CD8-positive, alpha-beta memory T cell (primary cell): ENCODE results near the gene OR5AP2. TPM values are rescaled to one million over a fixed set of nuclear protein-coding genes. Genes with fewer than 3 reads are reported as not detected.
"Not testable (repeated sequence)": the region's sequence is repeated elsewhere in the genome, so short reads cannot be mapped to it uniquely, and the experiment has no call there.

ENCODE experiments used
- CTCF ChIA-PET: fragments of 350-600 bp; sonication (Branson Sonifier 250); formaldehyde crosslinking; loops from one replicate; lab custom pipeline; 2021; ENCODE audit warnings: antibody characterized with exemption; lab: Charles Lee
- POLR2A ChIA-PET: fragments of 350-600 bp; sonication (Branson Sonifier 250); formaldehyde crosslinking; loops from one replicate; lab custom pipeline; 2021; ENCODE audit warnings: antibody characterized with exemption; lab: Charles Lee
- DNase-seq, 5 donors: peaks; one replicate each; pipeline versions ENCODE4 v3.0.0 to v3.0.0-alpha.2; 2020 to 2022; ENCODE audit warnings: mixed read lengths in 1 of 5
- H3K27ac ChIP-seq: one replicate; pipeline ENCODE4 v1.7.0; 2013; ENCODE audit warnings: low read depth, mild to moderate bottlenecking, low read length, moderate library complexity
- H3K27me3 ChIP-seq: 2 replicates; pipeline ENCODE4 v1.7.0; 2013; ENCODE audit warnings: low read length, mild to moderate bottlenecking; ENCODE audit not compliant: insufficient read depth, poor library complexity, severe bottlenecking
- H3K36me3 ChIP-seq: 2 replicates; pipeline ENCODE4 v1.7.0; 2013; ENCODE audit warnings: mild to moderate bottlenecking, low read length, moderate library complexity; ENCODE audit not compliant: insufficient read depth
- H3K4me1 ChIP-seq: 2 replicates; pipeline ENCODE4 v1.7.0; 2013; ENCODE audit warnings: mild to moderate bottlenecking, low read length, moderate library complexity; ENCODE audit not compliant: insufficient read depth
- H3K4me3 ChIP-seq: 2 replicates; pipeline ENCODE4 v1.7.0; 2013; ENCODE audit warnings: mild to moderate bottlenecking, low read length
- H3K9me3 ChIP-seq: 2 replicates; pipeline ENCODE4 v1.7.0; 2013; ENCODE audit warnings: mild to moderate bottlenecking, low read length
- H3K27ac Mint-ChIP-seq, 8 donors: one replicate each; pipeline ENCODE4 v1.8.0; 2020 to 2021; ENCODE audit warnings: mixed read lengths in 8 of 8, mild to moderate bottlenecking in 6 of 8, inconsistent platforms in 3 of 8, moderate library complexity in 3 of 8
- H3K27me3 Mint-ChIP-seq, 2 donors: one replicate each; pipeline ENCODE4 v1.8.0; 2020 to 2021; ENCODE audit warnings: mixed read lengths in 2 of 2, mild to moderate bottlenecking in 1 of 2, moderate library complexity in 1 of 2
- H3K36me3 Mint-ChIP-seq, 3 donors: one replicate each; pipeline ENCODE4 v1.8.0; 2020 to 2021; ENCODE audit warnings: mixed read lengths in 3 of 3, inconsistent platforms in 1 of 3, mild to moderate bottlenecking in 1 of 3
- H3K4me1 Mint-ChIP-seq, 3 donors: one replicate each; pipeline ENCODE4 v1.8.0; 2020 to 2021; ENCODE audit warnings: mixed read lengths in 3 of 3, inconsistent platforms in 1 of 3, mild to moderate bottlenecking in 1 of 3
- H3K4me3 Mint-ChIP-seq, 7 donors: one replicate each; pipeline ENCODE4 v1.8.0; 2020 to 2021; ENCODE audit warnings: mixed read lengths in 7 of 7, mild to moderate bottlenecking in 6 of 7, moderate library complexity in 4 of 7, inconsistent platforms in 2 of 7
- H3K9me3 Mint-ChIP-seq, 5 donors: one replicate each; pipeline ENCODE4 v1.8.0; 2020 to 2022; ENCODE audit warnings: mixed read lengths in 5 of 5, mild to moderate bottlenecking in 3 of 5, moderate library complexity in 2 of 5, inconsistent platforms in 1 of 5
- polyA plus RNA-seq: library from polyadenylated mRNA; unstranded; fragments of 300-500 nt; fragmentation: Illumina TruSeq; gene quantifications from one replicate; pipeline ENCODE4 v1.2.3, GENCODE V29; 2021
- total RNA-seq, 2 experiments: library from RNA; stranded (reverse); gene quantifications; one replicate each; pipeline ENCODE4 v1.2.3, GENCODE V29; 2021

Gene OR5AP2
- total and polyA plus RNA-seq, 3 experiments from 2014 or later = not detected

DNA sequence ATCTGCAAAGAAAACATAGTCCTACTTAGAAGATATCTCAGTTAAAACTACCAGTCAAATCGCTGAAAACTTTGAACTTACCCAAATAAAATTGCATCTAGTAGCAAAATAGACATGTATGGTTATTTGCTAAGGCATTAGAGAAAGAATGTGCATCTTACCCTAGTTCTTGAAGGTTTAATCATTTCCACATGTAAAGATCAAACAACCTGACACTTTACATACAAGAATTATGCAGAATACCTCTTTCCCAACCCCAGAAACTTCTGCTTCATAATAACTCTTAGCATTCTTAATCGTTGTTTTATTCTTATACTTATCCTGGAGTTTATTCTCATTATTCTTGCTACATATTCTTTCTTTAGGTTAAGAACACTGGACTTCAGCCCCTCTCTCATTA lies 9.9 kb downstream of the OR5AP2 start:
- H3K9me3 Mint-ChIP-seq = peaks cover 0 to 27% (median 3%) of the 10 kb centered on the region in 5 donors
- H3K4me3 Mint-ChIP-seq = no peak overlapping the region
- DNase-seq = no peak
- ChIA-PET CTCF (no interaction called here), POLR2A (no interaction called here)
- Histone ChIP-seq H3K4me1 (no peaks in the 10 kb centered on the region), H3K9me3 (no peaks in the 10 kb centered on the region), H3K27ac (no peak overlapping the region), H3K4me3 (no peak overlapping the region), H3K27me3 (no peaks in the 10 kb centered on the region), H3K36me3 (no peaks in the 10 kb centered on the region)
- H3K36me3 Mint-ChIP-seq = no peaks in the 10 kb centered on the region
- no peak overlapping the region for H3K27ac Mint-ChIP-seq
- no peaks in the 10 kb centered on the region for H3K27me3 Mint-ChIP-seq
- H3K4me1 Mint-ChIP-seq = no peaks in the 10 kb centered on the region

DNA sequence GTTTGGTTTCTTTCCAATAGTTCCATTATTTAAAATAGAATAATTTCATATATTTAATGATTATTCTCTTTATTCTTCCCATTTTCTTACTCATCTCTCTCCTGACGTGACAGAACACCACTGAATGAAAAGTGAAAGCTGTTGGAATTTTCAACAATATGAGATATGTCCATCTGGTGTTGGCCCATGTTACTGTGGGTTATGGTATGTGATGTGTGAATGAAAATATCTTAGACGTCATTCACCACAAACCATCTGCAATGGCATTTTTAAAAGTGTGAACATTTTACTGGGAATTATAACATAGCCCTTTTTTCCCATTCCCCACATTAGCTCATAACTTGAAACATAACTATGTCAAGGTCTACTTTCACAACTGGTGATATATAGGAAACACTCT lies 16.3 kb downstream of the OR5AP2 start:
- CTCF ChIA-PET = no interaction called here

DNA sequence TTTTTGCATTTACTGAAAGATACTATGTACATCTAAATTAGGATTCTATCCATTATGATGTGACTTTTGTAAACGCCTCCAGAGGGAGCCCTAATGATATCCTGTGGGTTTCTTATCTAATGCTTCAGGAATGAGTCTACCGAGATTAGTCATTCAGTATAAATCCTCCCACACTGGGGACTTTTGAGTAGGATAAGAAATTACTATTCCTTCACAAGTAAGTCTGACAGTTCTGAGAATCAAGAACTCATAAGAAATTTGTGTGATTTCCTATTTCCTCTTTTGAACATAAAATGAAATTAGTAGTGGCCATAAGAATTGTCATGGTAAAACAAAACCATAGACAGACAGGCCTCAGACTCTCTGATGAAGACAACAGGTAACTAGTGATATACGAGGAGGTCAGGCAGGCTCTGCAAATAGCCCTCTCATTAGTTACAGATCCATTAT lies 17.6 kb downstream of the OR5AP2 start:
- Histone ChIP-seq H3K9me3 (no peaks in the 10 kb centered on the region), H3K36me3 (no peaks in the 10 kb centered on the region), H3K27ac (no peak overlapping the region), H3K4me1 (no peaks in the 10 kb centered on the region), H3K27me3 (no peaks in the 10 kb centered on the region), H3K4me3 (no peak overlapping the region)
- H3K9me3 Mint-ChIP-seq = peaks cover 6 to 12% (median 8%) of the 10 kb centered on the region in 5 donors
- ChIA-PET POLR2A (no interaction called here), CTCF (no interaction called here)
- H3K27ac Mint-ChIP-seq = no peak overlapping the region
- no peaks in the 10 kb centered on the region for H3K4me1 Mint-ChIP-seq
- no peaks in the 10 kb centered on the region for H3K36me3 Mint-ChIP-seq
- H3K4me3 Mint-ChIP-seq = no peak overlapping the region
- no peak for DNase-seq
- H3K27me3 Mint-ChIP-seq = no peaks in the 10 kb centered on the region

More for the DNA sequence above, 16.3 kb downstream of the OR5AP2 start:
- Mint-ChIP-seq H3K4me1 (no peaks in the 10 kb centered on the region), H3K36me3 (no peaks in the 10 kb centered on the region), H3K9me3 (peaks cover 0 to 14% (median 7%) of the 10 kb centered on the region in 5 donors), H3K4me3 (no peak overlapping the region), H3K27me3 (no peaks in the 10 kb centered on the region), H3K27ac (no peak overlapping the region)
- Histone ChIP-seq H3K4me1 (no peaks in the 10 kb centered on the region), H3K27ac (no peak overlapping the region), H3K36me3 (no peaks in the 10 kb centered on the region), H3K4me3 (no peak overlapping the region), H3K9me3 (no peaks in the 10 kb centered on the region), H3K27me3 (no peaks in the 10 kb centered on the region)
- POLR2A ChIA-PET = no interaction called here
- no peak for DNase-seq

DNA sequence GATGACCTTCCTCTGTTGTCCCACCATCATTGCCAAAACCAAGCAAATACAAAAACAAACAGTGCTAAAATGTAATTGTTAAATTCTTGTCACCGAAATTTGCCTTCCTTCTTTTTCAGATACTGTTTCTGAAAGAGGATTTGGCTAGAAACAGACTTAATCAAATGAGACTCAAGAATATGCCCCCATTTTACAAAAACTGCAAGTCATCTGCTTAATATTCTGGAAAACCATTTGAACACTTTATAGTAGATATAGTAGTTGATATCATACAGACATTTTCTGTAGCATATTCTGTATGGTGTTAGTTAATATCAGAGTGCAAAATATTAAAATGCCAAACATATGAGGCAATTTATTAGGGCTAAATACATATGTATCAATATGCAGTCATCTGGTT lies 31.1 kb downstream of the OR5AP2 start:
- Mint-ChIP-seq H3K27me3 (no peaks in the 10 kb centered on the region), H3K4me1 (no peaks in the 10 kb centered on the region), H3K9me3 (peaks cover 5 to 17% (median 14%) of the 10 kb centered on the region in 5 donors), H3K36me3 (no peaks in the 10 kb centered on the region), H3K4me3 (no peak overlapping the region), H3K27ac (no peak overlapping the region)
- no peak overlapping the region for H3K4me3 ChIP-seq
- H3K27me3 ChIP-seq = no peaks in the 10 kb centered on the region
- no peak overlapping the region for H3K27ac ChIP-seq
- no peaks in the 10 kb centered on the region for H3K36me3 ChIP-seq
- ChIA-PET CTCF (no interaction called here), POLR2A (no interaction called here)
- H3K9me3 ChIP-seq = no peaks in the 10 kb centered on the region
- no peaks in the 10 kb centered on the region for H3K4me1 ChIP-seq
- DNase-seq = no peak

DNA sequence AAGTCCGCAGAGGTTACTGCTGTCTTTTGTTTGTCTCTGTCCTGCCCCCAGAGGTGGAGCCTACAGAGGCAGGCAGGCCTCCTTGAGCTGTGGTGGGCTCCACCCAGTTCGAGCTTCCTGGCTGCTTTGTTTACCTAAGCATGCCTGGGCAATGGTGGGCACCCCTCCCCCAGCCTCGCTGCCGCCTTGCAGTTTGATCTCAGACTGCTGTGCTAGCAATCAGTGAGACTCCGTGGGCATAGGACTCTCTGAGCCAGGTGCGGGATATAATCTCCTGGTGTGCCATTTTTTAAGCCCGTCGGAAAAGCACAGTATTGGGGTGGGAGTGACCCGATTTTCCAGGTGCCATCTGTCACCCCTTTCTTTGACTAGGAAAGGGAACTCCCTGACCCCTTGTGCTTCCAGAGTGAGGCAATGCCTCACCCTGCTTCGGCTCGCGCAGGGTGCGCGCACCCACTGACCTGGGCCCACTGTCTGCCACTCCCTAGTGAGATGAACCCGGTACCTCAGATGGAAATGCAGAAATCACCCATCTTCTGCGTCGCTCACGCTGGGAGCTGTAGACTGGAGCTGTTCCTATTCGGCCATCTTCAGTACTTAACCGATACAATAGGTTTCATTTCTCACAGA lies 50.0 kb downstream of the OR5AP2 start:
- H3K9me3 ChIP-seq, H3K4me1 ChIP-seq, H3K27ac ChIP-seq, CTCF ChIA-PET, H3K4me3 ChIP-seq, H3K36me3 Mint-ChIP-seq, DNase-seq, H3K27me3 ChIP-seq, POLR2A ChIA-PET, H3K4me3 Mint-ChIP-seq, H3K4me1 Mint-ChIP-seq, H3K27me3 Mint-ChIP-seq, H3K27ac Mint-ChIP-seq, H3K36me3 ChIP-seq: not testable (repeated sequence)
- H3K9me3 Mint-ChIP-seq = peaks cover 0 to 19% (median 15%) of the 10 kb centered on the region in 5 donors

Other genes with a start within 250 kb of the OR5AP2 start
- not detected for gene OR5AL1, start 229.7 kb downstream of the OR5AP2 start, total RNA-seq
- gene OR5AL1, start 229.7 kb downstream of the OR5AP2 start, polyA plus RNA-seq = not detected
- not detected for gene OR5M3, start 169.1 kb downstream of the OR5AP2 start, total RNA-seq
- gene OR5M3, start 169.1 kb downstream of the OR5AP2 start, polyA plus RNA-seq = not detected
- not detected for gene OR5M8, start 151.1 kb downstream of the OR5AP2 start, total RNA-seq
- gene OR5M8, start 151.1 kb downstream of the OR5AP2 start, polyA plus RNA-seq = not detected
- not detected for gene OR5M11, start 99.2 kb downstream of the OR5AP2 start, total RNA-seq
- not detected for gene OR5M11, start 99.2 kb downstream of the OR5AP2 start, polyA plus RNA-seq
- gene OR5M10, start 64.7 kb downstream of the OR5AP2 start, total RNA-seq = not detected
- not detected for gene OR5M10, start 64.7 kb downstream of the OR5AP2 start, polyA plus RNA-seq
- gene OR5M1, start 27.6 kb downstream of the OR5AP2 start, total RNA-seq = not detected
- not detected for gene OR5M1, start 27.6 kb downstream of the OR5AP2 start, polyA plus RNA-seq
- gene OR5AR1, start 21.2 kb upstream of the OR5AP2 start, total RNA-seq = not detected
- gene OR5AR1, start 21.2 kb upstream of the OR5AP2 start, polyA plus RNA-seq = not detected
- not detected for gene OR9G1, start 56.7 kb upstream of the OR5AP2 start, total RNA-seq
- gene OR9G1, start 56.7 kb upstream of the OR5AP2 start, polyA plus RNA-seq = not detected
- not detected for gene OR9G4, start 106.3 kb upstream of the OR5AP2 start, total RNA-seq
- not detected for gene OR9G4, start 106.3 kb upstream of the OR5AP2 start, polyA plus RNA-seq